Transverse colon (tissue), 4 donors: ENCODE measurements around the gene USP34. TPM values are rescaled to one million over a fixed set of nuclear protein-coding genes. Genes with fewer than 3 reads are reported as not detected.
"Not testable (repeated sequence)": the region's sequence is repeated elsewhere in the genome, so short reads cannot be mapped to it uniquely, and the experiment has no call there.

Experiments used
- DNase-seq: peaks from one replicate; pipeline ENCODE4 v3.0.0-alpha.2; 2019
- H3K27ac ChIP-seq, 4 donors: fragments of 200-600 bp; sonication (generic); 2 replicates each; pipeline ENCODE4 v1.5.1; 2016 to 2018; ENCODE audit warnings: inconsistent platforms in 4 of 4
- H3K27me3 ChIP-seq: fragments of 200-600 bp; sonication (generic); 2 replicates; pipeline ENCODE4 v1.5.1; 2017; ENCODE audit warnings: inconsistent platforms
- H3K36me3 ChIP-seq, 4 donors: fragments of 200-600 bp; sonication (generic); 2 replicates each; pipeline ENCODE4 v1.5.1; 2017 to 2019; ENCODE audit warnings: inconsistent platforms in 4 of 4
- H3K4me1 ChIP-seq, 4 donors: fragments of 200-600 bp; sonication (generic); 2 replicates each; pipeline ENCODE4 v1.5.1; 2017 to 2020; ENCODE audit warnings: inconsistent platforms in 4 of 4
- H3K4me3 ChIP-seq, 4 donors: fragments of 200-600 bp; sonication (generic); 1 replicate in 1 of 4; 2 replicates in 3 of 4; pipeline versions ENCODE4 v1.5.1 to v1.6.1; 2017 to 2019; ENCODE audit warnings: inconsistent platforms in 4 of 4
- H3K9me3 ChIP-seq, 2 donors: fragments of 200-600 bp; sonication (generic); 2 replicates each; pipeline ENCODE4 v1.5.1; 2017 to 2019; ENCODE audit warnings: inconsistent platforms in 2 of 2
- CTCF ChIP-seq, 5 experiments: fragments of 200-600 bp in 3 of 5; fragments of 450-650 bp in 2 of 5; sonication (generic) in 3 of 5; IDR thresholded peaks; 1 replicate in 2 of 5; 2 replicates in 3 of 5; pipeline ENCODE4 v1.5.1; 2016 to 2017; ENCODE audit warnings: antibody characterized with exemption in 5 of 5, inconsistent platforms in 3 of 5, mild to moderate bottlenecking in 2 of 5, moderate library complexity in 1 of 5
- EP300 ChIP-seq: sonication (generic); formaldehyde crosslinking; IDR thresholded peaks from one replicate; pipeline ENCODE4 v1.6.1; 2017; ENCODE audit warnings: antibody characterized with exemption, low read depth
- POLR2A ChIP-seq: fragments of 450-650 bp; IDR thresholded peaks from one replicate; pipeline ENCODE4 v1.6.1; 2016; ENCODE audit warnings: antibody characterized with exemption, mild to moderate bottlenecking, moderate library complexity
- POLR2AphosphoS5 ChIP-seq, 3 donors: sonication (generic); formaldehyde crosslinking; IDR thresholded peaks; one replicate each; pipeline ENCODE4 v1.6.1; 2016; ENCODE audit warnings: antibody characterized with exemption in 3 of 3
- WGBS, 2 donors: methylation state at CpG; one replicate each; pipeline ENCODE4 v1.1.5; 2018; ENCODE audit warnings: low coverage in 1 of 2; 5-methylcytosine and 5-hydroxymethylcytosine counted together
- in situ Hi-C, 4 donors: fragments of 200-750 bp; cut with MboI; loops; one replicate each; pipeline versions ENCODE4 v1.15.0 to v1.15.1; 2017; ENCODE audit warnings: low sequenced_read_pairs in 3 of 4, low pct_ligation_motif_present in 1 of 4, low pct_unique_long_range_greater_than_20kb in 1 of 4
- intact Hi-C: fragments of 100-400 bp; cut with DNase I; formaldehyde crosslinking; loops from one replicate; pipeline ENCODE4 v1.15.1; 2023; ENCODE audit warnings: low total_unique reads
- total RNA-seq, 4 donors: library from RNA; depleted of rRNA; stranded (reverse); fragments of >200 nt; gene quantifications; one replicate each; pipeline ENCODE4 v1.1.0, GENCODE V29; 2016

Gene USP34
- total RNA-seq, 4 donors from 2014 or later: 103 to 181 (median 115) TPM

DNA sequence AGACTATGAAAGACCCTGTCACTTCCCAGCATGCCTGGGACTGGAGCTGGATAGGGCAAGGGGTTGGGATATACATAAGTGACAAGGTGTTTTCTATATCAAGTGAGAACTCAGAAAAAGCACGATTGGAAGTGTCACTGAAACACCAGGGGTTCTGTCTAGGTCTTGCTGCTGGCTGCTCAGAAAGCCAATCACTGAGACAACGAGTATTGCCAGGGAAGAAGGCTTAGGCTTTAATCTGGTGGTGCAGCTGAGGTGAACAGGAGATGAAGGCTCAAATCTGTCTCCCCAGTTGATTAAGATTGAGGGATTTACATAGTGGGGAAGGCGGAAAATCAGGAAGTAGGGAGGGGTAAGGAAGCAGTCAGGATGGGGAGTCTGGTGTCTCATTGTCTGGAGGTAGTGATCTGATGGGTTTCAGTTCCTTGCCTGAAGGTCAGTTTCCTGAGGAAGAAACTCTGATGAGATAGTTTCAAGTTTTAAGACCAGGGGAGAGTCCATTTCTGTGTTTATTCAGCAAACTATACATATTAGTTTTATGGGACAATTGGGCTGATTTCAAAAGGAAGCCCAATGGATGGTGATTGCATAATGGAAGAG, 312.4 kb downstream of the USP34 start:
- H3K4me3 ChIP-seq: no peak overlapping the region
- no peaks in the 10 kb centered on the region for H3K4me1 ChIP-seq
- H3K27me3 ChIP-seq: no peaks in the 10 kb centered on the region
- in situ Hi-C loops: no loop called here
- TF ChIP-seq POLR2A (no peak), CTCF (IDR thresholded peaks at IDR 0.05) (no peak), EP300 (no peak), POLR2AphosphoS5 (IDR thresholded peaks at IDR 0.05) (no peak)
- 50 to 88% methylated on average over 2 to 3 of the region's 3 CpGs for WGBS, 2 donors
- H3K36me3 ChIP-seq: no peaks in the 10 kb centered on the region
- no peak for DNase-seq
- intact Hi-C loops: no loop called here
- H3K9me3 ChIP-seq: no peaks in the 10 kb centered on the region
- no peak overlapping the region for H3K27ac ChIP-seq

GRCh38 chr2:61157371-61158003, 313.4 kb downstream of the USP34 start:
- H3K36me3 ChIP-seq: no peaks in the 10 kb centered on the region
- no peak for TF ChIP-seq EP300
- no peak for TF ChIP-seq POLR2AphosphoS5 (IDR thresholded peaks at IDR 0.05)
- no peak for TF ChIP-seq CTCF (IDR thresholded peaks at IDR 0.05)
- no peak for TF ChIP-seq POLR2A
- no peak overlapping the region for H3K27ac ChIP-seq
- DNase-seq: no peak
- 81% methylated on average over 5 of the region's 5 CpGs; no CpG with 5 or more reads in 1 of the 2 donors for WGBS, 2 donors
- no peaks in the 10 kb centered on the region for H3K4me1 ChIP-seq
- H3K4me3 ChIP-seq: no peak overlapping the region
- in situ Hi-C loops: no loop called here
- no peaks in the 10 kb centered on the region for H3K27me3 ChIP-seq
- intact Hi-C loops: no loop called here
- H3K9me3 ChIP-seq: no peaks in the 10 kb centered on the region

- TF ChIP-seq POLR2A (no peak), CTCF (IDR thresholded peaks at IDR 0.05) (no peak), POLR2AphosphoS5 (IDR thresholded peaks at IDR 0.05) (no peak), EP300 (no peak)
- intact Hi-C loops (no loop called here), in situ Hi-C loops (no loop called here)
- 88 to 100% methylated on average over 1 of the region's 1 CpG for WGBS, 2 donors
- no peak overlapping the region for H3K27ac ChIP-seq
- H3K9me3 ChIP-seq: no peaks in the 10 kb centered on the region
- DNase-seq: no peak
- H3K4me3 ChIP-seq: no peak overlapping the region
- no peaks in the 10 kb centered on the region for H3K27me3 ChIP-seq
- no peaks in the 10 kb centered on the region for H3K4me1 ChIP-seq
- peaks cover 0 to 4% (median 0%) of the 10 kb centered on the region in 4 donors for H3K36me3 ChIP-seq
These were observed 319.5 kb downstream of the USP34 start for GRCh38 chr2:61151436-61151835.

- 40 to 84% methylated on average over 1 to 6 of the region's 6 CpGs for WGBS, 2 donors
- no peak for DNase-seq
- H3K36me3 ChIP-seq: peaks cover 0 to 4% (median 0%) of the 10 kb centered on the region in 4 donors
- no peaks in the 10 kb centered on the region for H3K4me1 ChIP-seq
- TF ChIP-seq POLR2A: no peak
- no peak for TF ChIP-seq EP300
- no peak for TF ChIP-seq CTCF (IDR thresholded peaks at IDR 0.05)
- no peak for TF ChIP-seq POLR2AphosphoS5 (IDR thresholded peaks at IDR 0.05)
- H3K4me3 ChIP-seq: no peak overlapping the region
- intact Hi-C loops (no loop called here), in situ Hi-C loops (no loop called here)
- no peaks in the 10 kb centered on the region for H3K27me3 ChIP-seq
- no peaks in the 10 kb centered on the region for H3K9me3 ChIP-seq
- no peak overlapping the region for H3K27ac ChIP-seq
These were observed 321.8 kb downstream of the USP34 start for GRCh38 chr2:61149074-61149473.

DNA sequence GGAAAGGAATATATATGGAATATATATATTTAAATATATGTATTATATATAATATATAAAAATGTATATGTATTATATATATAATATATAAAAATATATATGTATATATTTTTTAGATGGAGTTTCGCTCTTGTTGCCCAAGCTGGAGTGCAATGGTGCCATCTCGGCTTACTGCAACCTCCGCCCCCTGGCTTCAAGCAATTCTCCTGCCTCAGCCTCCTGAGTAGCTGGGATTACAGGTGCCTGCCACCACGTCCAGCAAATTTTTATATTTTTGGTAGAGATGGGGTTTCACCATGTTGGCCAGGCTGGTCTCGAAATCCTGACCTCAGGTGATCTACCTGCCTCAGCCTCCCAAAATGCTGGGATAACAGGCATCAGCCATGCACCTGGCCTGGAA, 322.8 kb downstream of the USP34 start:
- H3K36me3 ChIP-seq, H3K9me3 ChIP-seq, H3K27me3 ChIP-seq, H3K4me1 ChIP-seq, intact Hi-C loops, H3K4me3 ChIP-seq, in situ Hi-C loops, DNase-seq, H3K27ac ChIP-seq: not testable (repeated sequence)
- 96 to 97% methylated on average over 5 of the region's 5 CpGs for WGBS, 2 donors
